Activated CD4-positive, CD25-positive, alpha-beta regulatory T cell treated with anti-CD3 and anti-CD28 coated beads, Interleukin-2, amount 50 U/mL, for 16 hours (primary cell): ENCODE measurements around the gene GPR52.

Experiments used
- DNase-seq: peaks from one replicate; pipeline ENCODE4 v3.0.0-alpha.2; 2020; ENCODE audit warnings: low read depth, low spot score

GPR52 gene

DNA sequence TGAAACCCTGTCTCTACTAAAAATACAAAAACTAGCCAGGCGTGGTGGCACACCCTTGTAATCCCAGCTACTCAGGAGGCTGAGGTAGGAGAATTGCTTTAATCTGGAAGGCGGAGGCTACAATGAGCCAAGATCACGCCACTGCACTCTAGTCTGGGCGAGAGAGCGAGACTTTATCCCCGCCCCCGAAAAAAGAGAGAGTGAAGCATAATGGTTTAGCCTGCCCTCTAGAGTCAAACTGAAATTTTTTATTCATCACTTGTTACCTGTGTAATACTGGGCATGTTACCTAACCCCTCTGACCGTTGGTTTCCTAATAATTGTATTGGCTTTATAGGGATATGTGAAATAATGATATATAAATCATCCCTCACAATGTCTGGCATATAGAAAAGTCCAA, 18.8 kb downstream of the GPR52 start:
- no peak for DNase-seq

- no peak for DNase-seq
Measured at GRCh38 chr1:174469052-174469451, 21.3 kb downstream of the GPR52 start.

- no peak for DNase-seq
Measured at GRCh38 chr1:174469687-174470086, 21.9 kb downstream of the GPR52 start.

DNA sequence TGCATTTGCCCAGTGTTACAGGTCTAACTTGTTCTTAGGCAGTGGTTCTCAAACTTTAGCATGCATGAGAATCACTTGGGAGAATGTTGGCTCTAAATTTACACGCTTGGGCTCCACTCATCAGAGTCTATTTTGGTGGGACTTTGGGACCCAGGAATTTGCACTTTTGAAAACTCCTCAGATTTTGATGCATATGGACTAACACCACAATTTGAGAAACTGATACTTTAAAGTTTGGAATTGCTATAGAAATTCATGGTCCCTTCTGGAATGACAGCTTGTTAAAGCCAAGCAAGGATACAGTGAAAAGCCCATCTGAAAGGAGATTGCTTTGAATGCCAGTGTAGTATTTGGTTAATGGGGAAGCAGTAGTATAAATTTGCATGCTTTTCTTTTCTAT, 31.5 kb downstream of the GPR52 start:
- no peak for DNase-seq

DNA sequence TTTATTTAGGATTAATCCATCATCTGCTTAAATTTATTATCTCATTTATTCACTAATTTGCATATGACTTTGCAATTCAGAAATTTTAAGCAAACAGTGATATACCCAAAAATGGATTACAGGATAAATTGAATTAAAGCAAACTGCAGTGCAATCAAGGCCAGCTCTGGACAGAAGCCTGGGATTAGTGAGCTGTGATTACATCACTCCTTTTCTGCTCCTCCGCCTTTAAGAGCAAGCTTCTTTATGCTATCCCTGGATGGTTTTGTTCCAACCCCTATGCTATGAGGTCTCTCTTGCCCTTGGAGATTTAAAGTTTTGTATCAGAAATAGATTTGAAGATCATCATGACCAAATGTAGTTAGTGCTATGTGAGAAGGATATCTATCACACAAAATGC, 32.6 kb downstream of the GPR52 start:
- DNase-seq, result no peak

DNA sequence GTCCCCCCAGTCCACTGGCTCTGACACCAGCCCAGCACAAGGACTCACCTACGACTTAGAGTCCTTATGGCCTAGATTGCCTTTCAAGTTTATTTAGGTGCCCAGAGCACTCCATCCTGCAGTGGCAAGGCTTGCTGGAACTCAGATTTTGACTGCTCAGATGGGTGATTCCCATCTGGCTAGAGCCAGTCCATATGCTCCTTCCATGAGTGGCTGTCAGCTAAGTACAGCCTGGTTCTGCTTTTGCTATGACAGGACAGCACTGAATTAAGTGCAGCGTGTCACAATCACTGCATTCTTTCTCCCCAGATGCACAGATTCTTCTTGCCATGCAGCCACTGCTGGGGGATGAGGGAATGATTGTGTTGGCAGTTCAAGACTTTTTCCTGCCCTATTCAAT, 43.8 kb downstream of the GPR52 start:
- no peak for DNase-seq

DNA sequence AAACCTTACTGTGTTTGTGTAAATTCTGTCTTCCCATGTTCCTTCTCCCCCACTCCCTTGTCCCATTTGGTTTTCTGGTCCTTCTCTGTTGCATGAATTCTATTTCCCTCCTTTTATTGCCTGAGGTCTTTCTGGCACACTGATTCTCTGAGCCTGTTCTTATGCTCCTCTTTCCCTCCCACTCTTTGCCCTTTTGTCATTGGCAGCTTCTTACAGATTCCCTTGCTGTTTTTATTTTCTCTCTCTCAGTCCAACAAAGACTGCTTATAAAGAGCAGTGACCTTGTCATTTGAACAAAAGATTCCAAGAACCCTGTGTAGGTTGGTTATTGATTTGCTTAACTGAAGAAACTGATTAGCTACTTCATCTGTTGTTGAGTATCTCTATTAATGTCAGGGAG, 49.7 kb downstream of the GPR52 start:
- DNase-seq, result no peak
